Gastroesophageal sphincter (tissue), 3 donors: ENCODE data around the gene SPG7.

Source experiments
- EP300 ChIP-seq: sonication (generic); formaldehyde crosslinking; IDR thresholded peaks from one replicate; pipeline ENCODE4 v1.6.1; 2017; ENCODE audit warnings: antibody characterized with exemption, mild to moderate bottlenecking
- POLR2A ChIP-seq, 2 donors: fragments of 450-650 bp; IDR thresholded peaks; one replicate each; pipeline ENCODE4 v1.6.1; 2017; ENCODE audit warnings: antibody characterized with exemption in 2 of 2, mild to moderate bottlenecking in 2 of 2, moderate library complexity in 1 of 2
- POLR2AphosphoS5 ChIP-seq: sonication (generic); formaldehyde crosslinking; IDR thresholded peaks from one replicate; pipeline ENCODE4 v1.6.1; 2017; ENCODE audit warnings: antibody characterized with exemption
- TF ChIP-seq, protein P1 (sequence below), 4 experiments: fragments of 200-600 bp in 2 of 4; fragments of 450-650 bp in 2 of 4; sonication (generic) in 1 of 4; IDR thresholded peaks; one replicate each; pipeline ENCODE4 v1.5.1; 2017 to 2019; ENCODE audit warnings: antibody characterized with exemption in 4 of 4, mild to moderate bottlenecking in 2 of 4, moderate library complexity in 2 of 4

GRCh38 chr16:89548344-89549006 lies 40.3 kb downstream of the SPG7 start:
- TF ChIP-seq, protein P1, sequence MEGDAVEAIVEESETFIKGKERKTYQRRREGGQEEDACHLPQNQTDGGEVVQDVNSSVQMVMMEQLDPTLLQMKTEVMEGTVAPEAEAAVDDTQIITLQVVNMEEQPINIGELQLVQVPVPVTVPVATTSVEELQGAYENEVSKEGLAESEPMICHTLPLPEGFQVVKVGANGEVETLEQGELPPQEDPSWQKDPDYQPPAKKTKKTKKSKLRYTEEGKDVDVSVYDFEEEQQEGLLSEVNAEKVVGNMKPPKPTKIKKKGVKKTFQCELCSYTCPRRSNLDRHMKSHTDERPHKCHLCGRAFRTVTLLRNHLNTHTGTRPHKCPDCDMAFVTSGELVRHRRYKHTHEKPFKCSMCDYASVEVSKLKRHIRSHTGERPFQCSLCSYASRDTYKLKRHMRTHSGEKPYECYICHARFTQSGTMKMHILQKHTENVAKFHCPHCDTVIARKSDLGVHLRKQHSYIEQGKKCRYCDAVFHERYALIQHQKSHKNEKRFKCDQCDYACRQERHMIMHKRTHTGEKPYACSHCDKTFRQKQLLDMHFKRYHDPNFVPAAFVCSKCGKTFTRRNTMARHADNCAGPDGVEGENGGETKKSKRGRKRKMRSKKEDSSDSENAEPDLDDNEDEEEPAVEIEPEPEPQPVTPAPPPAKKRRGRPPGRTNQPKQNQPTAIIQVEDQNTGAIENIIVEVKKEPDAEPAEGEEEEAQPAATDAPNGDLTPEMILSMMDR (IDR thresholded peaks at IDR 0.05), result no peak
- TF ChIP-seq POLR2A (IDR thresholded peaks at IDR 0.05), result no peak
- no peak for TF ChIP-seq POLR2AphosphoS5
- TF ChIP-seq EP300, result no peak
